ENCODE data around the gene OSBPL3. TPM values are rescaled to one million over a fixed set of nuclear protein-coding genes. Genes with fewer than 3 reads are reported as not detected.

Gene OSBPL3
- polyA plus RNA-seq, 1 of the 3 experiments (the other 2 are of a cell fraction), result 23.2 TPM

DNA sequence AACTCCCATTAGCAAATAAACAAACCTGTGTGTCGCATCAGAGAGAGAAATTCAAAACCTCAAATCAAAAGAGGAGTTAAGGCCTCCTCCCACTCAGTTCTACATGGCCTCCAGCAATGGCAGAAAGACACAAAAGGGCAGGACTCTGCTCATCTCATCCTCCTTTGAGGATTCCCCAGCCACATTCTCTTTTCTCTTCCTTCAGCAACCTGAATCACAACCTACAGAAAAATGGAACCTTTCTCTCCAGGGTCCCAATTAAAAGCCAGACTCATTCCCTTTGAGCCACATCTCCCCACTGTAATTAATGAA lies 7.9 kb downstream of the OSBPL3 start:
- H3K9ac ChIP-seq, result peak overlapping the region; percentile 72; the same call in 1 of the 2 replicates
- H3F3A ChIP-seq (replicated peaks; ENCODE audit: insufficient read depth), result peaks cover 33% of the 10 kb centered on the region
- no peak for DNase-seq

DNA sequence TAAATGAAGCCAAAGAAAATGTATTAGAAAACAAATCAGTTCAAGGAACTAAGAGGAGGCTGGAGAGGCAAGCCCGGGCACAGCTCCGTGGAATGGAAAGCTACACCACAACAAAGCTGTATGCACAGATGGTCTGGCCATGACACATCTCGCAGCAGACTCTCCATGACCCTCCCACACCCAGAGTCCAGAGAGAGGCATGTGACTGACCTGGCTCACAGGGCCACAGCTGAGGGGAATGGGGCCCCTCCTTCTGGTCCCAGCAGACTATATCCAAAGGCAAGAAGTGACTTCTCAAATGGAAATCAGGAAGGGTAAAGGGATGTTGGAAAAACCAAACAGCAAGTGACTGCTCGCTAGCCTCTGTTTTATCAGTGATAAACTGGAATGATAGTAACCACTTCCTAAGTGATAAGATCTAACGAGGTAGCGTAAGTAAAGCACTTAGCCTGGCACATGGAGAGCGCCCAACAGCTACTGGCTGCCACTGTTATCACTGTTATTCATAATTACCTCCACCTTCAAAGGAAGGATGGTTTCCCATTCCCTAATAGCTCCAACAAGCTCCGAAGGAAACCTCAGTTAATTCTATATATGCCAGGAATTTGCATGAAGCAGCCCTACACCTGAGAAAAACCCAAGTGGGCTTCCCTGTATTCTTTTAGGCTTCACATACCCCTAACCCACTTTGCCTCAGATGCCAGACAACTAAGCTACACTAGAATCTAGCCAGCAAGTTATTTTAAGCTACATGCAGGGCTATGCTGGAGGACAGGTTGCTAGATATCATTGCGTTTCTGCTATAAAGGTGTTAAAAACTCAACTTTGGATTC lies 8.4 kb downstream of the OSBPL3 start:
- H3K27me3 ChIP-seq (ENCODE audit: insufficient read depth), result no peaks in the 10 kb centered on the region
- H3K36me3 ChIP-seq (replicated peaks in 1 of 2; ENCODE audit: control insufficient read depth in 1 of 2, insufficient read depth in 2 of 2, low read length in 1 of 2), result no peaks in the 10 kb centered on the region
- WGBS (ENCODE audit: low lambda C conversion rate), result 41% methylated on average over 9 of the region's 9 CpGs
- peak overlapping the region; percentile 54 for H2AFZ ChIP-seq (ENCODE audit: low read depth)
- no peaks in the 10 kb centered on the region for H4K20me1 ChIP-seq (ENCODE audit: insufficient read depth)
- peaks cover 18 to 31% of the 10 kb centered on the region in 2 experiments for H3K4me1 ChIP-seq (ENCODE audit: control insufficient read depth in 1 of 2, insufficient read depth in 2 of 2, low read depth in 1 of 2, low read length in 1 of 2)
- peak overlapping the region; percentile 63 for H3K4me2 ChIP-seq
- CTCF ChIA-PET, result interaction anchor here (0.7 to 2.0 kb wide), 10 partner anchors 8 to 188 kb away, joined by 3 to 8 read pairs (median 4); partner anchors contain the start of gene OSBPL3
- POLR2A ChIA-PET, result no interaction called here
- peaks cover 99% of the 10 kb centered on the region for H3K79me2 ChIP-seq (ENCODE audit: insufficient read depth)
- DNase-seq, result peak; percentile 48
- peak overlapping the region; percentile 72 for H3K9ac ChIP-seq
- peaks cover 33% of the 10 kb centered on the region for H3F3A ChIP-seq (replicated peaks; ENCODE audit: insufficient read depth)
- H3K9me3 ChIP-seq, result no peaks in the 10 kb centered on the region
- peak overlapping the region; percentile 97 to 98 for H3K27ac ChIP-seq (ENCODE audit: low read depth in 2 of 2, low read length in 1 of 2)
- H3K9me2 ChIP-seq, result no peaks in the 10 kb centered on the region
- no peak overlapping the region for H3K4me3 ChIP-seq (ENCODE audit: low read depth in 2 of 2, low read length in 1 of 2)
- TF ChIP-seq FOSL2 (IDR thresholded peaks at IDR 0.05; ENCODE audit: borderline replicate concordance, low read depth) (peak; percentile 74), JUND (IDR thresholded peaks at IDR 0.05) (peak; percentile 54; the same call in 1 of the 2 replicates), TCF12 (IDR thresholded peaks at IDR 0.05) (peak; percentile 93), TAF1 (IDR thresholded peaks at IDR 0.05; ENCODE audit: borderline replicate concordance, low read depth, low read length) (no peak), NFIC (IDR thresholded peaks at IDR 0.05; ENCODE audit: borderline replicate concordance) (peak; percentile 6; the same call in 1 of the 2 replicates), RCOR1 (IDR thresholded peaks at IDR 0.05; ENCODE audit: low read length) (peak; percentile 55; the same call in 1 of the 2 replicates), TEAD4 (IDR thresholded peaks at IDR 0.05; ENCODE audit: borderline replicate concordance, insufficient read depth) (peak; percentile 45; the same call in 1 of the 2 replicates), GATA2 (CRISPR knock-in tag; IDR thresholded peaks at IDR 0.05) (peak; percentile 76)
- TF ChIP-seq, protein P1, sequence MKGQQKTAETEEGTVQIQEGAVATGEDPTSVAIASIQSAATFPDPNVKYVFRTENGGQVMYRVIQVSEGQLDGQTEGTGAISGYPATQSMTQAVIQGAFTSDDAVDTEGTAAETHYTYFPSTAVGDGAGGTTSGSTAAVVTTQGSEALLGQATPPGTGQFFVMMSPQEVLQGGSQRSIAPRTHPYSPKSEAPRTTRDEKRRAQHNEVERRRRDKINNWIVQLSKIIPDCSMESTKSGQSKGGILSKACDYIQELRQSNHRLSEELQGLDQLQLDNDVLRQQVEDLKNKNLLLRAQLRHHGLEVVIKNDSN (IDR thresholded peaks at IDR 0.05; ENCODE audit: borderline replicate concordance, low read depth), result peak; percentile 81; the same call in 1 of the 2 replicates
- TF ChIP-seq, protein P2, sequence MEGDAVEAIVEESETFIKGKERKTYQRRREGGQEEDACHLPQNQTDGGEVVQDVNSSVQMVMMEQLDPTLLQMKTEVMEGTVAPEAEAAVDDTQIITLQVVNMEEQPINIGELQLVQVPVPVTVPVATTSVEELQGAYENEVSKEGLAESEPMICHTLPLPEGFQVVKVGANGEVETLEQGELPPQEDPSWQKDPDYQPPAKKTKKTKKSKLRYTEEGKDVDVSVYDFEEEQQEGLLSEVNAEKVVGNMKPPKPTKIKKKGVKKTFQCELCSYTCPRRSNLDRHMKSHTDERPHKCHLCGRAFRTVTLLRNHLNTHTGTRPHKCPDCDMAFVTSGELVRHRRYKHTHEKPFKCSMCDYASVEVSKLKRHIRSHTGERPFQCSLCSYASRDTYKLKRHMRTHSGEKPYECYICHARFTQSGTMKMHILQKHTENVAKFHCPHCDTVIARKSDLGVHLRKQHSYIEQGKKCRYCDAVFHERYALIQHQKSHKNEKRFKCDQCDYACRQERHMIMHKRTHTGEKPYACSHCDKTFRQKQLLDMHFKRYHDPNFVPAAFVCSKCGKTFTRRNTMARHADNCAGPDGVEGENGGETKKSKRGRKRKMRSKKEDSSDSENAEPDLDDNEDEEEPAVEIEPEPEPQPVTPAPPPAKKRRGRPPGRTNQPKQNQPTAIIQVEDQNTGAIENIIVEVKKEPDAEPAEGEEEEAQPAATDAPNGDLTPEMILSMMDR (IDR thresholded peaks at IDR 0.05), result no peak
- TF ChIP-seq, protein P3, sequence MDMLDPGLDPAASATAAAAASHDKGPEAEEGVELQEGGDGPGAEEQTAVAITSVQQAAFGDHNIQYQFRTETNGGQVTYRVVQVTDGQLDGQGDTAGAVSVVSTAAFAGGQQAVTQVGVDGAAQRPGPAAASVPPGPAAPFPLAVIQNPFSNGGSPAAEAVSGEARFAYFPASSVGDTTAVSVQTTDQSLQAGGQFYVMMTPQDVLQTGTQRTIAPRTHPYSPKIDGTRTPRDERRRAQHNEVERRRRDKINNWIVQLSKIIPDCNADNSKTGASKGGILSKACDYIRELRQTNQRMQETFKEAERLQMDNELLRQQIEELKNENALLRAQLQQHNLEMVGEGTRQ (IDR thresholded peaks at IDR 0.05; ENCODE audit: borderline replicate concordance, low read depth, low read length), result peak; percentile 6; the same call in 1 of the 2 replicates
- TF ChIP-seq, protein P4, sequence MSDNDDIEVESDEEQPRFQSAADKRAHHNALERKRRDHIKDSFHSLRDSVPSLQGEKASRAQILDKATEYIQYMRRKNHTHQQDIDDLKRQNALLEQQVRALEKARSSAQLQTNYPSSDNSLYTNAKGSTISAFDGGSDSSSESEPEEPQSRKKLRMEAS (IDR thresholded peaks at IDR 0.05; ENCODE audit: low read depth), result peak; percentile 94
- TF ChIP-seq, protein P5, sequence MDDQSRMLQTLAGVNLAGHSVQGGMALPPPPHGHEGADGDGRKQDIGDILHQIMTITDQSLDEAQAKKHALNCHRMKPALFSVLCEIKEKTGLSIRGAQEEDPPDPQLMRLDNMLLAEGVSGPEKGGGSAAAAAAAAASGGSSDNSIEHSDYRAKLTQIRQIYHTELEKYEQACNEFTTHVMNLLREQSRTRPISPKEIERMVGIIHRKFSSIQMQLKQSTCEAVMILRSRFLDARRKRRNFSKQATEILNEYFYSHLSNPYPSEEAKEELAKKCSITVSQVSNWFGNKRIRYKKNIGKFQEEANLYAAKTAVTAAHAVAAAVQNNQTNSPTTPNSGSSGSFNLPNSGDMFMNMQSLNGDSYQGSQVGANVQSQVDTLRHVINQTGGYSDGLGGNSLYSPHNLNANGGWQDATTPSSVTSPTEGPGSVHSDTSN (IDR thresholded peaks at IDR 0.05), result peak; percentile 50

More for the DNA sequence above, 7.9 kb downstream of the OSBPL3 start:
- ChIA-PET POLR2A (no interaction called here), CTCF (interaction anchor here (0.7 to 2.0 kb wide), 6 partner anchors 7 to 187 kb away, joined by 3 to 8 read pairs (median 6); partner anchors contain the start of gene OSBPL3)
- Histone ChIP-seq H3K9me3 (no peaks in the 10 kb centered on the region), H3K27ac (ENCODE audit: low read depth in 2 of 2, low read length in 1 of 2) (peak overlapping the region; percentile 97 to 98), H3K4me3 (ENCODE audit: low read depth in 2 of 2, low read length in 1 of 2) (no peak overlapping the region), H2AFZ (ENCODE audit: low read depth) (no peak overlapping the region), H3K4me1 (ENCODE audit: control insufficient read depth in 1 of 2, insufficient read depth in 2 of 2, low read depth in 1 of 2, low read length in 1 of 2) (peaks cover 21 to 37% of the 10 kb centered on the region in 2 experiments), H3K9me2 (no peaks in the 10 kb centered on the region), H4K20me1 (ENCODE audit: insufficient read depth) (no peaks in the 10 kb centered on the region), H3K4me2 (peak overlapping the region; percentile 63), H3K36me3 (replicated peaks in 1 of 2; ENCODE audit: control insufficient read depth in 1 of 2, insufficient read depth in 2 of 2, low read length in 1 of 2) (no peaks in the 10 kb centered on the region), H3K27me3 (ENCODE audit: insufficient read depth) (no peaks in the 10 kb centered on the region), H3K79me2 (ENCODE audit: insufficient read depth) (peaks cover 99% of the 10 kb centered on the region)
- no peak for TF ChIP-seq POLR2AphosphoS5 (IDR thresholded peaks at IDR 0.05; ENCODE audit: low read depth, low read length)
- TF ChIP-seq FOSL2 (IDR thresholded peaks at IDR 0.05; ENCODE audit: borderline replicate concordance, low read depth), result no peak
- TF ChIP-seq YY1 (IDR thresholded peaks at IDR 0.05; ENCODE audit: low read depth), result no peak
- TF ChIP-seq, protein P5 (IDR thresholded peaks at IDR 0.05), result no peak
- TF ChIP-seq GABPA (IDR thresholded peaks at IDR 0.05; ENCODE audit: low read depth), result no peak
- TF ChIP-seq, protein P3 (IDR thresholded peaks at IDR 0.05; ENCODE audit: borderline replicate concordance, low read depth, low read length), result no peak
- TF ChIP-seq MEF2A (IDR thresholded peaks at IDR 0.05; ENCODE audit: borderline replicate concordance, low read depth), result no peak
- no peak for TF ChIP-seq SMC3 (IDR thresholded peaks at IDR 0.05; ENCODE audit: low read depth, low read length)
- TF ChIP-seq CHD2 (IDR thresholded peaks at IDR 0.05; ENCODE audit: low read length, partially characterized antibody), result no peak
- 96% methylated on average over 1 of the region's 1 CpG for WGBS (ENCODE audit: low lambda C conversion rate)

Measured in SK-N-SH (cell line).